ENCODE results near the gene NSD2.

DNA sequence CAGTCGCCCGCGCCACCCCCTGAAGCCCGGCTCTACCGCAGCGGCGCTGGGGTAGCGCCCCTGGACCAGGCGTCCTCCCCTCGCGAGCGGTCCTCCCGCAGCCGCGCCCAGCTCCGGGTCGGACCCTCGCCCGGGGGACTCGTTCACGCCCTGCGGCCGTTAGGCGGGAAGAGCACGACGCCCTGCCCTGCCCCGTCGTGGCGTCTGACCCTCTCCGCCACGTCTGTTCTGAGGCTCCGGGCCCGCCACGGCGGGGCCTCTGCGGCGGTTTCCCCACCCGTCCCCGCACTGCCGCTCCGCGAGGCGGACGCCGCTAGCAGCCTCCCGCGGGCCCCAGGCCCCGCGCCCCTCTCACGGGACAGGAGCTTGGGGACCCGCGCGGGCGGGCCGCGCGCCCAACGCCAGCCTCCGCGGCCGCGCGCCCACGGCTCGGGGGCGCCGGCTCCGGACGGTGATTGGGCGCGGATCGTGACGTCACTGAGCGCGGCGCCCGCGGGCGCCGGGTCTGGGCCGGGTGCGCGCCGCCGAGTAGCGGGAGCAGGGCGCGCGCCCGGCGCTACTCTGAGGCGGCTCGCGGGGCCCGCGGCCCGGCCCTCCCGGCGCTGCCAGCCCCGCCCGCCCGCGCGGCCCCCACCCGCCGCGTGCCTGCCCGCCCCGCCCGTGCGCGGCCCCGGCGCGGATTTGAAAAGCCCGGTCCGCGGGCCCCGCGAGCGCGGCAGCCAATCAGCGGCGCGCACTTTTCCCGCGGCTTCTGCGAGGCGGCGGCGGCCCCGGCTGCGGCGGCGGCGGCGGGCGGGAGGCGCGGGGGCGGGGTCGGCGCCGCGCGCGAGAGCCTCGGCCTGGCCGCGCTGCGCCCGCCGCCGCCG, at the start of gene NSD2:
- no peak for TF ChIP-seq EZH2 (IDR thresholded peaks at IDR 0.05)
- peak; percentile 86 for TF ChIP-seq POLR2AphosphoS5 (IDR thresholded peaks at IDR 0.05; ENCODE audit: borderline replicate concordance, low read depth, low read length)
- TF ChIP-seq FOXP2 (optimal IDR thresholded peaks at IDR 0.05; ENCODE audit: control extremely low read depth, extremely low read length, insufficient read depth), result no peak
